Caco-2 (cell line): ENCODE data around the gene MAN1A1. TPM values are rescaled to one million over a fixed set of nuclear protein-coding genes. Genes with fewer than 3 reads are reported as not detected.

Experiments used
- BruUV-seq: library from RNA; stranded (reverse); fragments of 400-500 nt; replicated peaks from 2 replicates; lab custom pipeline; 2021; lab: Mats Ljungman, UMichigan
- CTCF ChIA-PET: fragments of 300-600 bp; sonication (Branson Sonifier 250); formaldehyde crosslinking; loops from one replicate; lab custom pipeline; 2022; ENCODE audit warnings: antibody characterized with exemption; lab: Charles Lee
- POLR2A ChIA-PET: fragments of 300-600 bp; sonication (Branson Sonifier 250); formaldehyde crosslinking; loops from one replicate; lab custom pipeline; 2022; ENCODE audit warnings: antibody characterized with exemption; lab: Charles Lee
- DNase-seq, 2 experiments: peaks; one replicate each; pipeline versions ENCODE4 v3.0.0 to v3.0.0-alpha.2; 2020 to 2022
- H3K27me3 ChIP-seq: replicated peaks from 2 replicates; pipeline ENCODE4 v1.6.0; 2011; ENCODE audit warnings: low read length; ENCODE audit not compliant: control insufficient read depth, insufficient read depth
- H3K36me3 ChIP-seq: 2 replicates; pipeline ENCODE4 v1.5.1; 2011; ENCODE audit warnings: low read length; ENCODE audit not compliant: control insufficient read depth, insufficient read depth
- H3K4me1 ChIP-seq: fragments of 250-450 bp; sonication (Bioruptor Pico); 2 replicates; pipeline ENCODE4 v1.5.1; 2020; ENCODE audit warnings: mild to moderate bottlenecking
- H3K4me3 ChIP-seq: 2 replicates; pipeline ENCODE4 v1.5.1; 2011; ENCODE audit warnings: low read depth, mild to moderate bottlenecking, control low read depth, low read length
- H3K9me3 ChIP-seq: fragments of 250-450 bp; sonication (Bioruptor Pico); 2 replicates; pipeline ENCODE4 v1.5.1; 2020; ENCODE audit warnings: mild to moderate bottlenecking, moderate library complexity
- H3K27ac Mint-ChIP-seq: one replicate; pipeline ENCODE4 v1.8.0; 2022; ENCODE audit warnings: mixed read lengths; ENCODE audit not compliant: unreplicated experiment
- H3K27me3 Mint-ChIP-seq: one replicate; pipeline ENCODE4 v1.8.0; 2022; ENCODE audit warnings: mixed read lengths; ENCODE audit not compliant: insufficient read depth, unreplicated experiment
- H3K36me3 Mint-ChIP-seq: one replicate; pipeline ENCODE4 v1.8.0; 2022; ENCODE audit warnings: mild to moderate bottlenecking, mixed read lengths; ENCODE audit not compliant: insufficient read depth, unreplicated experiment
- H3K4me1 Mint-ChIP-seq: one replicate; pipeline ENCODE4 v1.8.0; 2022; ENCODE audit warnings: low read depth, mixed read lengths; ENCODE audit not compliant: unreplicated experiment
- H3K4me3 Mint-ChIP-seq: one replicate; pipeline ENCODE4 v1.8.0; 2022; ENCODE audit warnings: mild to moderate bottlenecking, moderate library complexity, mixed read lengths; ENCODE audit not compliant: unreplicated experiment
- H3K9me3 Mint-ChIP-seq: one replicate; pipeline ENCODE4 v1.8.0; 2022; ENCODE audit warnings: mixed read lengths; ENCODE audit not compliant: unreplicated experiment
- CTCF ChIP-seq, 2 experiments: fragments of 200-600 bp in 1 of 2; IDR thresholded peaks; 1 replicate in 1 of 2; 2 replicates in 1 of 2; pipeline versions ENCODE4 v1.5.1 to v1.8.0; 2011 to 2022; ENCODE audit warnings: antibody characterized with exemption in 1 of 2, control low read depth in 1 of 2, inconsistent platforms in 1 of 2, low read depth in 1 of 2, low read length in 1 of 2, mild to moderate bottlenecking in 1 of 2, moderate library complexity in 1 of 2; ENCODE audit not compliant: insufficient read depth in 1 of 2, severe bottlenecking in 1 of 2, unreplicated experiment in 1 of 2
- intact Hi-C: fragments of 100-400 bp; cut with micrococcal nuclease; formaldehyde crosslinking; loops from one replicate; pipeline ENCODE4 v1.10.0; 2022; ENCODE audit not compliant: unreplicated experiment
- total RNA-seq: library from RNA; stranded (reverse); gene quantifications from 2 replicates; pipeline ENCODE4 v1.2.3, GENCODE V29; 2022

The MAN1A1 gene
- total RNA-seq, 1 experiment from 2014 or later: 28.7 TPM

GRCh38 chr6:119241540-119242309 lies 107.8 kb downstream of the MAN1A1 start:
- CTCF ChIA-PET: no interaction called here
- intact Hi-C loops: no loop called here
- no peaks in the 10 kb centered on the region for H3K27me3 ChIP-seq
- no peaks in the 10 kb centered on the region; the same call in 1 of the 2 replicates for H3K4me1 ChIP-seq
- Mint-ChIP-seq H3K4me1 (peaks cover 7% of the 10 kb centered on the region), H3K9me3 (no peaks in the 10 kb centered on the region), H3K36me3 (peaks cover 5% of the 10 kb centered on the region), H3K27ac (no peak overlapping the region), H3K4me3 (no peak overlapping the region), H3K27me3 (no peaks in the 10 kb centered on the region)
- H3K36me3 ChIP-seq: no peaks in the 10 kb centered on the region
- POLR2A ChIA-PET: no interaction called here
- BruUV-seq: no TSS peak
- no peak for DNase-seq
- H3K4me3 ChIP-seq: no peak overlapping the region
- no peaks in the 10 kb centered on the region for H3K9me3 ChIP-seq
- no peak for TF ChIP-seq CTCF (IDR thresholded peaks at IDR 0.05; ENCODE audit: insufficient read depth in 1 of 2, low read depth in 1 of 2, low read length in 1 of 2, severe bottlenecking in 1 of 2, unreplicated experiment in 1 of 2)

GRCh38 chr6:119241111-119241465 lies 108.5 kb downstream of the MAN1A1 start:
- Mint-ChIP-seq H3K4me3 (no peak overlapping the region), H3K27ac (no peak overlapping the region), H3K27me3 (no peaks in the 10 kb centered on the region), H3K4me1 (peaks cover 7% of the 10 kb centered on the region), H3K9me3 (no peaks in the 10 kb centered on the region), H3K36me3 (peaks cover under 1% of the 10 kb centered on the region)
- DNase-seq: no peak
- Histone ChIP-seq H3K4me3 (no peak overlapping the region), H3K36me3 (no peaks in the 10 kb centered on the region), H3K27me3 (no peaks in the 10 kb centered on the region), H3K4me1 (no peaks in the 10 kb centered on the region; the same call in 1 of the 2 replicates), H3K9me3 (no peaks in the 10 kb centered on the region)
- ChIA-PET CTCF (no interaction called here), POLR2A (no interaction called here)
- no peak for TF ChIP-seq CTCF (IDR thresholded peaks at IDR 0.05; ENCODE audit: insufficient read depth in 1 of 2, low read depth in 1 of 2, low read length in 1 of 2, severe bottlenecking in 1 of 2, unreplicated experiment in 1 of 2)
- no TSS peak for BruUV-seq
- intact Hi-C loops: no loop called here

DNA sequence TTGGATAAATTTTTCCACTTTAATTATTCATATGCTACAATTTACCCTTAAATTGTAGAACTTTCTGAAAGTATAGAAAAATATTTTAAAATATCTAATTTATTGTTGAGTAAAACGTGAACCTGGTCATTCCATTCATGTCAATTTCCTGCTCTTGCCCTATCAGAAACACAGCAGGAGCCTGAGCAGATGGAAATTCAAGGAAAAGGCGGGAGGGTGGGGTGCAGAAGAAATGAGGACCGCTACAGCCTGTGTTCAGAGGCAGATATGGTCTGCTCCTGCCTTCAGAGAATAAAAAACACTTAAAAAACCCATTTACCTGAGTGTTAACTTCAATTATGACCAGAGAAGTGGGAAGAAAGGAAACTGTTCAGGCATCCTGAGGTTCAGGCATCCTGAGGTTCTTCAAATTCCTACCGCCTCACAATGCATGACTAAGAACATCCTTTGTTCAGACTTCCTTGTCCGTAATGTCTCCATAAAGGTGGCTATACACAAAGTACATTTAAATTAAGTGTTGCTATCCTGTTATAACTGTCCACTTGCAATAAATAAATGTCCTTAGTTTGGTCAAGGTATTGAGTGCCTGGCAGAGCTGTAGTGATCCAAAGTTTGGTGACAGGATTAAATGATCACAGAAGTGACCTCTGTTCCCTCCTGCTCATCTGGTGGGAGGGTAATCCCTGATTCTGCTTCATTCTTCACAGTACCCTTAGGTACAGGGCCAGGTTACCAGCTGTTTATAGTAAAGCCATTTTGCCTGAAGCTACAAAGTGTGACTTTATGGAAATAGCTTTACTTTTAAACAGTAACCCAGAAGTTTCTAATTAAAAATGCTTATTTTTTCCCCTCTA lies 109.1 kb downstream of the MAN1A1 start:
- Mint-ChIP-seq H3K4me1 (peaks cover 7% of the 10 kb centered on the region), H3K36me3 (no peaks in the 10 kb centered on the region), H3K27ac (no peak overlapping the region), H3K4me3 (no peak overlapping the region), H3K9me3 (no peaks in the 10 kb centered on the region), H3K27me3 (no peaks in the 10 kb centered on the region)
- Histone ChIP-seq H3K4me1 (no peaks in the 10 kb centered on the region; the same call in 1 of the 2 replicates), H3K36me3 (no peaks in the 10 kb centered on the region), H3K4me3 (no peak overlapping the region), H3K27me3 (no peaks in the 10 kb centered on the region), H3K9me3 (no peaks in the 10 kb centered on the region)
- DNase-seq: no peak
- intact Hi-C loops: no loop called here
- BruUV-seq: no TSS peak
- ChIA-PET POLR2A (no interaction called here), CTCF (no interaction called here)
- no peak for TF ChIP-seq CTCF (IDR thresholded peaks at IDR 0.05; ENCODE audit: insufficient read depth in 1 of 2, low read depth in 1 of 2, low read length in 1 of 2, severe bottlenecking in 1 of 2, unreplicated experiment in 1 of 2)
